ENCODE data around the gene POLR2A.

Gene POLR2A

GRCh38 chr17:7544911-7545310, 60.7 kb downstream of the POLR2A start:
- no peak for DNase-seq (ENCODE audit: low read depth)
- no peak overlapping the region for H3K4me3 ChIP-seq (ENCODE audit: low read depth, low read length)

- peak within 1 kb of the TSS; percentile 53 for H3K4me3 ChIP-seq (ENCODE audit: low read depth, low read length)
- DNase-seq (ENCODE audit: low read depth) = no peak
Measured at GRCh38 chr17:7548585-7549400, 64.6 kb downstream of the POLR2A start, which contains the start of gene TNFSF12. TNFSF12 (plus strand) TSS chr17:7549058; CDS start chr17:7549154, 96 bp downstream.

All from skeletal muscle cell (primary cell).